Astrocyte (in vitro differentiated cells and primary cell): Measurements from ENCODE around the gene COG5.

Source experiments
- EZH2 ChIP-seq: IDR thresholded peaks from 2 replicates; pipeline ENCODE4 v1.6.1; 2012; ENCODE audit warnings: mild to moderate bottlenecking, low read length, inconsistent platforms; ENCODE audit not compliant: insufficient read depth
- TF ChIP-seq, protein P1 (sequence below): IDR thresholded peaks from 2 replicates; pipeline ENCODE4 v1.5.1; 2011; ENCODE audit warnings: low read depth, mild to moderate bottlenecking, inconsistent platforms, low read length, moderate library complexity; ENCODE audit not compliant: insufficient read depth

DNA sequence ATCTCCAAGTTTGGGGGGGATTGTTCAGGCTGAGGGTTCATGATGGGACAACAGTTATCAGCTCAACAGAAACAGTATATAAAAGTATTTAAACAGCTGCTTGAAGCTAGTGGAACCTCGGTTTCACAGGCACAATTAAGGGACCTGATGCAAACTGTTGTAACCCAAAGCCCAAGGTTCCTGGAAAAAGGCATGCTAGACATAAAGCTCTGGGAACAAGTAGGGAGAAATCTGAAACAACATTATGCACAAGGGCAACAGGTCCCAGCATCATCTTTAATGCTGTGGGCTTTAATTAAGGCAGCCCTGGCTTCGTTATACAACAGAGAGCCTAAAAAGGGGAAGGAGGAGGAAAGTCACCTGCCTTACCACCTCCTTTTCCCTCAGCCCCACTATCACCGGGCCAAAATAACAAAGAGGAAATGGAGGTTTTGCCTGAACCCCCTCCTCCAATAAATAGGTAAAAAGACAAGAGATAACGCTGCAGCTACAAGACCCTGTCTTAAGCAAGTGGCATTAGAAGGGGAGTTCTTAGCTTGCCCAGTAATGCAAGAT lies 177.1 kb downstream of the COG5 start:
- TF ChIP-seq, protein P1, sequence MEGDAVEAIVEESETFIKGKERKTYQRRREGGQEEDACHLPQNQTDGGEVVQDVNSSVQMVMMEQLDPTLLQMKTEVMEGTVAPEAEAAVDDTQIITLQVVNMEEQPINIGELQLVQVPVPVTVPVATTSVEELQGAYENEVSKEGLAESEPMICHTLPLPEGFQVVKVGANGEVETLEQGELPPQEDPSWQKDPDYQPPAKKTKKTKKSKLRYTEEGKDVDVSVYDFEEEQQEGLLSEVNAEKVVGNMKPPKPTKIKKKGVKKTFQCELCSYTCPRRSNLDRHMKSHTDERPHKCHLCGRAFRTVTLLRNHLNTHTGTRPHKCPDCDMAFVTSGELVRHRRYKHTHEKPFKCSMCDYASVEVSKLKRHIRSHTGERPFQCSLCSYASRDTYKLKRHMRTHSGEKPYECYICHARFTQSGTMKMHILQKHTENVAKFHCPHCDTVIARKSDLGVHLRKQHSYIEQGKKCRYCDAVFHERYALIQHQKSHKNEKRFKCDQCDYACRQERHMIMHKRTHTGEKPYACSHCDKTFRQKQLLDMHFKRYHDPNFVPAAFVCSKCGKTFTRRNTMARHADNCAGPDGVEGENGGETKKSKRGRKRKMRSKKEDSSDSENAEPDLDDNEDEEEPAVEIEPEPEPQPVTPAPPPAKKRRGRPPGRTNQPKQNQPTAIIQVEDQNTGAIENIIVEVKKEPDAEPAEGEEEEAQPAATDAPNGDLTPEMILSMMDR: no peak
- TF ChIP-seq EZH2: no peak
